Esophagus squamous epithelium (tissue), 4 donors: ENCODE results near the gene DBI.

Experiments used
- POLR2A ChIP-seq, 4 donors: fragments of 450-650 bp; IDR thresholded peaks; one replicate each; pipeline ENCODE4 v1.6.1; 2017; ENCODE audit warnings: antibody characterized with exemption in 4 of 4, mild to moderate bottlenecking in 4 of 4, moderate library complexity in 3 of 4
- TF ChIP-seq, protein P1 (sequence below), 6 experiments: fragments of 450-650 bp in 4 of 6; fragments of 200-600 bp in 2 of 6; sonication (generic) in 2 of 6; IDR thresholded peaks; one replicate each; pipeline ENCODE4 v1.5.1; 2016 to 2019; ENCODE audit warnings: antibody characterized with exemption in 6 of 6, mild to moderate bottlenecking in 4 of 6, moderate library complexity in 4 of 6

DNA sequence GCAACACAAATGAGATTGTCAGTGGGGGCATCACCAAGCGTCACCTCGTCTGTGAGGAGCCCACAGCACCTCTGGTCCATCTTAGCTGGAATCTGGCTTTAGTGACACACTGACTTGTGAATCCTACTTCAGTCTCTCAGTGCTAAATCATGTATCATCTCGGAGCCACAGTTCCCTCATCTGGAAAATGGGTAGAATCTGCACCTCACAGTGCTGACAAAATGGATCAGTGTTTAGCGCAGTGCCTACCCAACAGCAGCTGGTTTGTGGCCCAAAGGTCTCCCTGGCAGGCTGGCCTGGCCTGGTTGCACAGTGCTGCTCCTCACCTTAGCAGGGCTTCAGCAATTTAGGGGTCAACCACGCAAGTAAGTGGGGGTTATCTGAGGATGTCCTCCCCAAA lies 10.0 kb downstream of the DBI start:
- TF ChIP-seq POLR2A (IDR thresholded peaks at IDR 0.05): no peak
- TF ChIP-seq, protein P1, sequence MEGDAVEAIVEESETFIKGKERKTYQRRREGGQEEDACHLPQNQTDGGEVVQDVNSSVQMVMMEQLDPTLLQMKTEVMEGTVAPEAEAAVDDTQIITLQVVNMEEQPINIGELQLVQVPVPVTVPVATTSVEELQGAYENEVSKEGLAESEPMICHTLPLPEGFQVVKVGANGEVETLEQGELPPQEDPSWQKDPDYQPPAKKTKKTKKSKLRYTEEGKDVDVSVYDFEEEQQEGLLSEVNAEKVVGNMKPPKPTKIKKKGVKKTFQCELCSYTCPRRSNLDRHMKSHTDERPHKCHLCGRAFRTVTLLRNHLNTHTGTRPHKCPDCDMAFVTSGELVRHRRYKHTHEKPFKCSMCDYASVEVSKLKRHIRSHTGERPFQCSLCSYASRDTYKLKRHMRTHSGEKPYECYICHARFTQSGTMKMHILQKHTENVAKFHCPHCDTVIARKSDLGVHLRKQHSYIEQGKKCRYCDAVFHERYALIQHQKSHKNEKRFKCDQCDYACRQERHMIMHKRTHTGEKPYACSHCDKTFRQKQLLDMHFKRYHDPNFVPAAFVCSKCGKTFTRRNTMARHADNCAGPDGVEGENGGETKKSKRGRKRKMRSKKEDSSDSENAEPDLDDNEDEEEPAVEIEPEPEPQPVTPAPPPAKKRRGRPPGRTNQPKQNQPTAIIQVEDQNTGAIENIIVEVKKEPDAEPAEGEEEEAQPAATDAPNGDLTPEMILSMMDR (IDR thresholded peaks at IDR 0.05): no peak
